Hematopoietic multipotent progenitor cell treated with erythropoietin and hydrocortisone succinate and interleukin-3 and kit ligand, for 8 days (in vitro differentiated cells): ENCODE data around the gene HOXB2.
A peak's percentile ranks its signal among the peaks of the same experiment; 100 is the strongest.

Experiments
- DNase-seq: peaks from one replicate; pipeline ENCODE4 v3.0.0-alpha.2; 2015

Gene HOXB2

GRCh38 chr17:48578616-48579470 lies 33.9 kb upstream of the HOXB2 start:
- no peak for DNase-seq

DNA sequence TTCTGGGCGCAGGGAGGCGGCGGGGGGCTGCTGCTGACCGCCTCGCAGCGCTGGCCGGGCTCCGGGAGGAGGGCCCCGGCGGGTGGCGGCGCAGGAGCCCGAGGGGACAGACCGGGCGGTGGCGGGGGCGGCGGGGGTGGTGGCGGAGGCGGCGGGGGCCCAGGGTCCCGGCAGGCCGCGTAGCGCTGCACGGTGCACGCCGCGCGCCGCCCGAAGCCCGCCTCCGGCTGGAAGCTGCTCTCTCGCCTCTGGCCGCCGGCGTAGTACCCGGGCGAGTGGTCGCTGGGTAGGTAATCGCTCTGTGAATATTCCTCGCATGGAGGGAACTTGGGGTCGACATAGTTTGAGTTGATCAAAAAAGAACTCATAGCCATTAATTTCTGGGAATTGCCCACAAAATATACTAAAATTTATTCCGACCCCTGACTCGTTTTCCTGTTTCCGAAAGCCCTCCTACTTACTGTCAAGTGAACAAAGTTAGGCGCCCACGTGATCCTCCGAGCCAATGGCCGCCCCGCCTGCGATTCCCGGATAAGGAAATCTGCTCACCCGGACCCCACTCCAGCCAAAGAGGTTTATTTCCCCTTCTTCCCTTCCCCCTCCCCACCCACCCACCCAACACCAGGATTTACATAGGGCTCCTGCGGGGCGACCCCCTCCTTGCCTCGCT lies 33.2 kb upstream of the HOXB2 start, which contains the start of gene HOXB4:
HOXB4 (minus strand) TSS at position 405 of the 670 bp plus-strand sequence; CDS start at position 374, 31 bp downstream.
- DNase-seq = peak; percentile 86

- DNase-seq = no peak
Observed at GRCh38 chr17:48577330-48577945, 32.5 kb upstream of the HOXB2 start.

DNA sequence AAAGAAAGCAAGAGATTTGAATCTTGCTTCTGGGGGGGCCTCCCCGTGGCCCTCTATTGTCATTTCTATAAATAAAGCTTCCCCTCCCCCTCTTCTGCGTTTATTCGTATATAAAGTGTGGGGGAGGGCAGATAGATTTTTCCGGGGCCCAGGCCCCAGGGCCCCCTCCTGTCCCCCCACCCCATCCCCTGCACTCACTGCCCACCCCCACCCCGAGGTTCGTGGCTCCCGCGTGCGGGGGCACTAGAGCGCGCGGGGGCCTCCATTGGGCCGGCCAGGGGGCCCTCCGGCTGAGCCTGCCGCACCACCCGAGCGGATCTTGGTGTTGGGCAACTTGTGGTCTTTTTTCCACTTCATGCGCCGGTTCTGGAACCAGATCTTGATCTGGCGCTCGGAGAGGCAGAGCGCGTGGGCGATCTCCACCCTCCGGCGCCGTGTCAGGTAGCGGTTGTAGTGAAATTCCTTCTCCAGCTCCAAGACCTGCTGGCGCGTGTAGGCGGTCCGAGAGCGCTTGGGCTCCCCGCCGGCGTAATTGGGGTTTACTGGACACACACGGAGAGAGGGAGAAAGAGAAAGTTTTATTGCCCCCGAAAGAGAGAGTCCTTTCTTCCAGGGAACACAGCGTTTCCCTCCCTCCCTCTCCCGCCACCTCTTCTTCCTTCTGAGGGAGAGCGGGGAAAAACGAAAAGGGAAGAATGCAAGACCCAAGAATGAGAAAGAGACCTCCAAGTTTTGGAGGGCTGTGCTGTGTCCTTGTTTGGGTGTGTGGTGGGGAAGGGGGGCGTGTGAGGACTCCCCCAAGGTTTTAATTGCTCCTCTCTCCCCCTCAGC lies 31.8 kb upstream of the HOXB2 start:
- peak; percentile 64 for DNase-seq

DNA sequence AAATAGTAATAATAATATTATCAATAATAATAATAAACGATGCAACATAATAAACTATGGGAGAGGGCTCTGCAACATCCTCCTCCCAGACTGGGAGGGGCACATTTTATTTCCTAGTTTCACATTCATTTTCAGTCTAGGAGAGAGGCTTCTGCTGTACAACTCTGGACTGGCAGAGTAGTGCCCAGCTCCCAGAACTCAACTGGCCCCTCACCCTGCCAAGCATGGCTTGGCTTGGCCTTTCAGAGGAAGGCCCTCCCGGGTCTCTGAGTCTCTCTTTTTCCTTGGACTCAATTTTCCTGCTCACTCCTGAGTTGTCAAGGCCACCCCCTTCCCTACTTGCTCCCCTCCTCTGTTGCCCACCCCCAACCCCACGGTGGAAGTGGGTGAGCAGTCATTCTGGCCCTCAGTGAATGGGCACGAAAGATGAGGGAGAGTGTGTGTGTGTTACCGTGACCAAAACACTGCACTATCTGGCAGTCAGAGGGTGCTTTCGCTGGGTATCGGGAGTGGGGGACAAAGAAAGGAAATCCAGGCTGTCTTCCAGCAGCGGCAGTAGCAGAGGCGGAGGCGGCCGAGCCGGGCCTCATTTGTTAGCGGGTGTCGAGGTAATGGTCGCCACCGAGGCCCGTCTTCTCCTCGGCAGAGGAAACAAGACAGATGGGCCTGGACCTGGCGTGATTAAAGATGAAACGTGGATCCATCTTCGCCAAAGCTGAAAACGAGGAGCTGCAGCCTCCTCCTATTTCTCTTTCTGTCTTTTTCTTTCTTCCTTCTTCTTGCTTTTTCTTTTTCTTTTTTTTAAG lies 31.0 kb upstream of the HOXB2 start:
- DNase-seq = no peak

DNA sequence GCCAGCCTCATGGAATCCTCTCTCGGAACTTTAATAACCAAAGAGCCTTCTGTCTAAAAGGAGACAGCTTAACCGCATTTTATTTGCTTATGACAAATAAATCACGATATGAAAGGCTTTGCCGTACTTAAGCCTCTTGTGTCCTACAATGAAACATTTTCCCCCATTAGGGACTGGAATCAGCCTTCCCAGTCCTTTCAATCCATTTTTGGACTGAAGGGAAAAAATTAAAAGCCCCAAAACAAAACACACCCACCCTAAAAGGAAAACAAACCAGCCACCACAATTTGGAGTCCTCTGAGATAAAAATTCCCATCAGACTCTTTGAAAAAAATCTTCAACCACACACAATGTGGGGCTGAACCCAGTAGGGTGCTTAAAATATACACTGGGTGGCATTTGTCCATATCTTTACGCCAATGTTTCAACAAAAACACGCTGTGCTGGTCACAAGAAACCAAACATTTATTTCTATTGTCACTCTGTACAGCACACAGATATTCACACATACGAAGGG lies 30.2 kb upstream of the HOXB2 start:
- DNase-seq = no peak

DNA sequence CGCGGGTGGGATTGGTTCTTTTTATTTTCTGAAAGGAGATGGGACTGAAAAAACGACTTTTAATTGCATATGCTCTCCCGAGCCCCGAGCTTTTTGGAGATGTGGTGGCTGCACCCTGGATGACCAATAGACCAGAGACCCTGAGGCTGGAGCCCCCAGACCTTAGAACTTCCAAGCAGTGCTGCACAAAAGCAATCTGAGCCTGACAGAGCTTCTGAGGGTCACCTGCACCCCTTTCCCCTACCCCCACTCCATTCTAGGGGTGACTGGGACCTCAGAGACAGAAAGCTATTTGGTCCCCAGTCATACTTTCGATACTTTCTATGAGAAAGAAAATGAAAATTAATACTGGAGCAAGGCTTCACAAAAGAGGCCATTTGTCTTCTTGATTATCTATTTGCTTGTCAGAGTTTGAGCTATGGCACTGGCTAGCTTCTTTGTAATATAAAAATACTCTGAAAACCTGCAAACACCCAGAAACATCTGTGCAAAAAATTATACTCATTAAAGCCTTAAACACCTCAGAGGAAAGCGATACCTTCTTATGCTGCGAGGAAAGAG lies 29.7 kb upstream of the HOXB2 start:
- DNase-seq = no peak

DNA sequence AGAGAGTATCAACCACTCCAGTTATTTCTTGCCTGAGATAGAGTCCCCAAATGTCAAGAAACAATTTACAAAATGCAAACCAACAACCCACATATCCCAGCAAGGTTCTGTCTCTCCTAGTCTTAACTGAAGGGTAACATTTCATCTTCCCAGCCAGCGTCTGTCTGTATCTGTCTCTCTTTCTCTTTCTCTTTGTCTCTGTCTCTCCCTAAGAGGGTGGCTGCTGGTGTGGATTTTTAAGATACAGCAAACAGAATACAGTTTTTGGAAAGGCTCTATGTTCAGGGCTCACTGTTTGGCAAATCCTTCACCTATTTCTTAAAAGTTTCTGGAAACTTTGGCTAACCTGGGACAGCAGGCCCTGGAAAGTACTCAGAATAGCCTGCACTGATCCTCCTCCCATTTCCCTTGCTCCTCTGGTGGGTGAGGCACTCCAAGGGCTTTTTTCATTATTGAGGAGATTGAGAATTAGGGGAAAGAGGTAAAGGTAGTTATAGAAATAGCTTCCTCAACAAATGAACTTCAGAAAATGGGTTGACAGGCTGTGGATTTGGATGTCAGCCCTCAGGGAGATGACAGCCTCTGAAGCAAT lies 27.0 kb upstream of the HOXB2 start:
- DNase-seq = no peak

DNA sequence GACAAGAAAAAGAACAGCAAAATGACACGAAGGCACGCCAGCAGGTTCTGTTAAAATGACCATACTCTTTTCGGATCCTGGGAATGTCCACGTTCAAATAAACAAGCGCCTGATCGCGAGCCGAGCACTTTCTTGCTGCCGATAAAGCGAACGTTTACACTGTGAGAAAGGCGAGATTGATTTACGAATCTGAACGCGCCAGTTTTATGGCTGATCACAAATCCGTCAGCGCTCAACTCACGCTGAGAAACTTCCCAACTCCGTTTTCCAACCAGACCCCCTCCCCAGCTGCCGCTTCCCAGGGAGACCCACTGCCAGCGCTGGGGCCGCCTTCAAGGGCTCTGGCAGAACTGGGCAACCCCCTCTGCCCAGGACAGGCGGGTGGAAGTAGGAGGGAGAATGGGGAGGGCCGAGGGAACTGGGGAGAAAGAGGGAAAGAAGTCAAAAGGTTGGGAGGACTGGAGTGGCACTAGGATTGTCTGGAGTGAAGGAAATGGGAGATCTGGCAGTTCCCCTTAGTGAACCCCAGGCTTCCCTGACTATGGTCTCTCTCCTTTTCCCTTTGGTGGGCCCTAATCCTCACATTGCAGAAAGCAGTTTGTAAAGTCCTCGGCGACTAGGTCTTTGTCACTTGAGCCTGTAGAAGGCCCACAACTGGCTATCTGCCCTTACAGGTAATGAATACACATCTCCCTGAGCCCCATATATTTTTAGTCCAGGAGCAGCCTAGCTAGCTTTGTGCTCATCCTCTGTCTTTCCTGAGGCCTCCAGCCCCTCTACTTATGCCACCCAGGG lies 26.3 kb upstream of the HOXB2 start:
- no peak for DNase-seq

- DNase-seq = no peak
Observed at GRCh38 chr17:48570325-48571023, 25.6 kb upstream of the HOXB2 start.

DNA sequence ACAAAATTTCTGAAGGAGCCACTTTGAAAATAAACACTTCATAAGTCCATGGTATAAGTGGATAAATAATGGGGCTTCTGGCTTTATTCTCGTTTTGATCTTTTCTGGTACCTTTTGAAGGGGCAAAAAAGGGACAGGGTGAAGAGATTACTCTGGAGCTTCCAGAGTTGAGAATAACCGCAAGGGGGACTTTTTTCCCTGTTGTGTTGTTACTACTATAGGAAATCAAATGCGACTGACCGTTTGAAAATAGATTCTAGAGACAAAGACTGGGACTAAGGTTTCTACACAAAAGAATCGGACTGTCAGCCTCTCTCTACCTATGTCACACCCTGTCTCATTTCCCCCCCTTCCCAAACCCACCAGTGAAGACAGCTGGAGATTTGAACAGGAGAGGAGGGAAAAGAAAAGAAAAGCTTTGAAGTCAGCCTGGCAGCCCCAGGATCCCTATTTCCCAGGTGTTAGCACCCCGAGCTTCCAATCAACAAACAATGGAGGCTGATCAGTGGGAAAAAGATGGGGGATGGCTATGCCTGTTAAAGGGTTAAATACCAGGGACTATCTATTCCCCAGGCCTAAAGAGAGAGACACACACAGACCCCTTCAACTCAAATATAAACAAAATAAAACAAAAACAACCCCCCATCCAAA lies 24.9 kb upstream of the HOXB2 start:
- no peak for DNase-seq

DNA sequence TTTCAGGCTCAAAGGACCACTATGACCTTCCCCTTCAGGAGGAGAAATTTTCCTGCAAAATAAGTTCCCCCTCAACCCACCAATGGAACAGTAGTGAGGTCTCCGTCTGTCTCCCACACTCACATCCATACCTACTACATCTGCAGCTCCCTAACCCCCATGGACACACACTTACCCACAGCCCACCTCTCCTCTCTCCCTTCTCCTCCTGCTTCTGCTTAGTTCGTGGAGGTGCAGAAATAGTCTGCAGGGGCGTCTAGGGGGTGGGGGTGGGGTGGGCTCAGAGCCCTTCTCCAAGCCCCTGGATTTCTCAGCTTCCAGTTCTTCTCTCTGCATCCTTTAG lies 24.3 kb upstream of the HOXB2 start:
- DNase-seq = no peak

DNA sequence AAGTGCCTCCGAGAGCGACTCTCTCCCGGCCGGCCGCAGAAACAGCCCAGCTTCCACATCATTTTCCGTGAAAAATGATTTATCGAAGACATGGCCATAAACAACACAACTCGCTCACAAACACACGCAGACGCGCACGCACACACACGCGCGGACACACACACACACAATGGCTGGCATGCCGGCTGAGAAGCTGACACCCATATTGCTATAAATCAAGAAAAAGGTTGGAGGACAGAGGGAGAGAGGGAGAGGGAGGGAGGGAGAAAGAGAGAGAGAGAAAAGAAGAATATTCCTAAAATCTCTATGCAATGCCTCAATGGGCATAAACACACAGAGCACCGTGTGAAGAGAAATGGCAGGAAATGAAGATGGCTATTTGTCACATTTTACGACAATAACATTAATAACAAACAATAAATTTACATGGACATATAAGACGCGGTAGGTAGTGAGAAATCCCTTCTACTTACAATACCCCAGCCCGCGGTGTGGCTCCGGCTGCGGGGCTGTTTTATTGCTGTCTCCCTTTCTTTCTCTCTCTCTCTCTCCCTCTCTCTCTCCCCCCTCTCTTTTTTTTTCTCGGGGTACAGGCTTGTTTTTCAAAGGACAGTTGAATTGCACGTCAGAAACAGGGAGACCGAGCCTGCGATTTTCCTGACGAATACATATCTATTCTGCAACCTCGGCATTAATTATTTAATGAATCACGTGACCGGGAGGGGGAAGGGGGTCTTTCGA lies 23.8 kb upstream of the HOXB2 start:
- no peak for DNase-seq

DNA sequence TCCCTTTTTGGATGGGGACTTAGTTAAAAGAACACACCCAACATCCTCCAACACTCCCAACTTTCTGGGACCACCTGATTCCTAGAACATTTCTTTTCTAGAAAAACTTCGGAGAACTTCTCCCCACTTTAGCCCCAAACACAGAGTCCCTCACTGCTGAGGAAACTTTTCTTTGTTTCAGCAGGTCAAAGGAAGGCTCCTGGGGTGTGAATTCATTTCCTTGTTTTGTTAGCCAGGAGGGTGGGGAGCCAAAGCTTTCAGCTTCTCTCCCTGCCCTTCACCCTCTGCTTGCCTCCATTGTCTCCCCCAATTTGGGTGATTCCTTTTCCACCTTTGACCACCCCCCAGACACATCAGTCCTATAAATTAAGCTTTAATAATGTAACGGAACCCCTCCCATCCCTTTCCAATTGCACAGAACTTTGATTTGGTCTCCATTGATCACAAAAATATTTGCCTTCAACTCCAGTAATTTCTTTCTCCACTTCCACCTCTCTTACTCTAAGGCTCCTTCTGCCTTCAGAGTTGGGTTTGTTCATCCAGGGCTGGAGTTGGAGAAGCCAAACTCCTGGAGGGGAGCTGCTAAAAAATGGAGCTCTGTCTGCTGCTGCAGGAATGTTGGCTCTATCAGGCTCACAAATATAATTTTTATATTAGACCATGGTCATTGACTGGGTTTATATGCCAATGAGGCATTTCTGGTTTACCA lies 22.9 kb upstream of the HOXB2 start:
- no peak for DNase-seq

- DNase-seq = no peak
Observed at GRCh38 chr17:48567209-48567608, 22.3 kb upstream of the HOXB2 start.

GRCh38 chr17:48566717-48567116 lies 21.8 kb upstream of the HOXB2 start:
- no peak for DNase-seq

DNA sequence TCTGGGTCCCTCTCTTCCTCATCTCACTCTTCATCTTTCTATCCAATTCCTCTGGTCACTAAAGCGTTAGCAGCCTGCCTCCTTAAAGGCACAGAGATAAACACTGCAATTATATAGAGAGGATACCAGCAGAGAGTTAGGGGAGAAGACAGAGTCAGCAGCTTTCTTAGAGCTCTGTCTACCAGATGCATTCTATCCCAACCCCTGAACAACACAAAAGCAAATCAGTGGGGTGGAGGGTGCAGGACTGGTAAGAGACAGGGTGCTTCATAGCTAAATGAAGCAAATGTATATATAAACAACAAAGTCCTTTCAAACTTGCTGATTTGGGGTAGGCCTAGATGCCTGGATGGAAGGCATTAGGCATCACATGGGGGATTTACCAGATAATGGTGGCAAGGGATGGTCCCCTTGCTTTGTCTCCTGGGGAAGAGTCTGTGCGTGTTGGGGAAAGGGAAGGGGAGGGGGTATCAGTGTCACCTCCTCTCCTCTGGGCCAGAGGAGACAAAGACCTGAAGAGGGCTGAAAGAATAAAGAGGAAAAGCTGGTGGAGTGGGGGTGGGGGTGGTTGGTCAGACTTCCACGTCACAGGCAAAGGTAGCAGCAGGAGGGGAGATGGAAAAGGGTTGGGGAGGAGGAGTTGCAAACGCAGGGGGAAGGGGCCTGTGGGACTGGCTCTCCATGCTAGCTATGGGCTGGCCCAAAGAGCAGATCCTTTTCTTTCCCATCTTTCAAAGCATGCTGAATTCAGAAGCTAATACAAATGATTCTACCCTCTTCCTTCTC lies 21.2 kb upstream of the HOXB2 start:
- DNase-seq = no peak
